GM20431 (cell line): Measurements from ENCODE around the gene SCN1B.

Source experiments
- in situ Hi-C: fragments of 300-500 bp; cut with MseI, MboI; formaldehyde crosslinking; loops from one replicate; pipeline ENCODE4 v1.15.0; 2020; ENCODE audit warnings: low sequenced_read_pairs; ENCODE audit not compliant: unreplicated experiment

Gene SCN1B

DNA sequence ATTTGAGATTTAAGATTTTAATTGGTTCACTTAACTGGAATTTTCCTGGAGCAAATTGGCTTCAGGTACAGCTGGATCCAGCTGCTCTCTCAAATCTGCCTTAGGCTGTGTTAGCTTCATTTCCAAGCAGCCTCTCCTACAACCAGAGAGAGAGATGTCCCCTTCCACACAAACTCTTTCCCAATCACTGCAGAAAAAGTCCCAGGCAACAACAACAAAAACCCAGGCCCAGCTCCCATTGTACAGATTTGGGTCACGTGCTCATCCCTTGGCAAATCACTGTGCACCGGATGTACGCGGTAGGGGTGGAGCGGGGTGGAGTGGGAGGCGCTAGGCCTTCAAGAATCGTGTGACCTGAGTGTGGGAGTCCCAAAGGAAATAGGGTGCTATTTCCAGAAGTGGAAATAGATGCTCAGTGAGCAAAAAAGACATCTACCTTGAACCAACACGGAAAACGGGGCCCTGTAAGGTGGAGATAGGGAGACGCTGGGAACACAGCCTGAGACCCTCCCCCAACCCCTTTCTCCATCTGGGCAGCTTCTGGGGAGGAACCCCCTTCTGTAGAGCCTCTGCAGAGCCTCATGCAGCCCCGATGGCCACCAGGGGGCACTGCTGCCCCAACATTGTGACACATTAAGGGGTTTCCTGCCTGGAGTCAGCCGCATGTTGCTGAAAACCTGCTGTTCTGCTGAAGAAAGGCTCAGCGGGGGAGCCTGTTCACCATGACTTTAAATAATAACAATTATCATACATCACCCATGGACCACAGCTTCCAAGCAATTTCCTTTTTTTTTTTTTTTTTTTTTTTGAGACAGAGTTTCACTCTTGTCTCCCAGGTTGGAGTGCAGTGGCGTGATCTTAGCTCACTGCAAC lies 36.7 kb downstream of the SCN1B start:
- in situ Hi-C loops: no loop called here

DNA sequence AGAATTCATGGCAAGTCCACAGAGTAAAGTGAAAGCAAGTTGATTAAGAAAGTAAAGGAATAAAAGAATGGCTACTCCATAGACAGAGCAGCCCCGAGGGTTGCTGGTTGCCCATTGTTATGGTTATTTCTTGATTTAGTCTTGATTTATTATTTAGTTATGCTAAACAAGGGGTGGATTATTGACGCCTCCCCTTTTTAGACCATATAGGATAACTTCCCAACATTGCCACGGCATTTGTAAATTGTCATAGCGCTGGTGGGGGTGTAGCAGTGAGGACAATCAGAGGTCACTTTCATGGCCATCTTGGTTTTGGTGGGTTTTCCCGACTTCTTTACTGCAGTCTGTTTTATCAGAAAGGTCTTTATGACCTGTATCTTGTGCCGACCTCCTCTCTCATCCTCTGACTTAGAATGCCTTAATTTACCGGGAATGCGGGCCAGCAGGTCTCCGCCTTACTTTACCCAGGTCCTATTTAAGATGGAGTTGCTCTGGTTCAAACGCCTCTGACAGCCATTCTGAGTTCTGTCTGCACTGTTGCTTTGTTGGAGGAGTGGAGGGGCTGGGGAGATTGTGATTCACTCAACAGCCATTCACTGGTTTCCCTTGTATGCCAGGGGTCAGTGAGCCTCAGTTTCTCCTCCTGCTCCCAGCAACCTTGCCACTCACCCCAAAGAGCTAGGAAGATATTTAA lies 38.8 kb downstream of the SCN1B start:
- in situ Hi-C loops: no loop called here

DNA sequence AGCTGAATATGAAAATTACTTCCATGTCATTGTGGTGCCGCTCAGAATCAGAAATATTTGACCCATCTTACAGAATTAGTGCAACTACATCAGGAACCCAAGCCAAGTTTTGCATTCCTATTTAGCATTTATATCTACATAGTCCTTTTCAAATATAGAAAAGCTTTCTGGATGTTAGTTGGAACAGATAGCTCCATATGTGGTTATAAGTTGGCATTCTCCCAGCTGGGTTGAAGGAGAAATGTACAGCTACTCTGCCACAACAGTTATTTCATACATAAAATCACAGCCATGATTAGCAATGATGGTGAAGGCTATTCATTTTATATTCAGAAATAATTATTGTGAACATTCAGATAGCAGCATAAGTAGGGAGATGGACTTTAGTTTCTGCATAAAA lies 39.4 kb downstream of the SCN1B start:
- in situ Hi-C loops: no loop called here

DNA sequence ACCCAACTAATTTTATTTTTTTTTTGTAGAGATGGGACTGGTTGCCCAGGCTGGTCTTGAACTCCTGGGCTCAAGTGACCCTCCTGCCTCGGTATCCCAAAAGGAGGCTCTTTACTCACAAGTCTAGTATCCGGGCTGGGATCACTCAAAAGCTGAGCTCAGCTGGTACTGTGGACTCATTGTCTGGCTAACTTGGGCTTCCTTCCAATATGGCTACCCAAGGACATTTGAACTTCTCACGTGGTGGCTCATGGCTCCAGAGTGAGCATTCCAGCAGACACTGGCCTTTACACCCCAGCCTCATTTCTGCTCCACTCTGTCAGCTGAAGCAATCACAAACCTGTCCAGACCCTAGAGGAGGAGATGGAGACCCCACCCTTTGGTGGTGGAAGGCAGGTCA lies 40.2 kb downstream of the SCN1B start:
- in situ Hi-C loops: no loop called here

DNA sequence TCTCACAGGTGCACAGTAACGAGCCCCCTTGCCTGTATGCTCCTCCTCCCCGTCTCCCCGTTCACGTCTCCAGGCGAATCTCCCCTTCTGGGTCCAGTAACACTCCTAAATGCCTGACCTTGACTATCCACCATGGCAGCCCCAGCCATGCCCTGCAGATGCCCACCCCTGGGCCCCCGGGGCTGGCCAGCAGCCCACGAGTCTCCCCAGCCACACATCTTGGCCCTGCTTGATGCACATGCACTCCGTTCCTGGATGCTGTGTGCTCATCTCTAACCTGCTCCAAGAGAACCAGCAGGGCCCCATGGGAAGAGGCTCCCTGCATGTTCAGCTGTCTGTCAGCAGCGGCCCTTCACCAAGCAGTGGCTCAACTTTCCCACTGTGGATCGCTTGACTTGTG lies 43.2 kb downstream of the SCN1B start:
- in situ Hi-C loops: no loop called here

DNA sequence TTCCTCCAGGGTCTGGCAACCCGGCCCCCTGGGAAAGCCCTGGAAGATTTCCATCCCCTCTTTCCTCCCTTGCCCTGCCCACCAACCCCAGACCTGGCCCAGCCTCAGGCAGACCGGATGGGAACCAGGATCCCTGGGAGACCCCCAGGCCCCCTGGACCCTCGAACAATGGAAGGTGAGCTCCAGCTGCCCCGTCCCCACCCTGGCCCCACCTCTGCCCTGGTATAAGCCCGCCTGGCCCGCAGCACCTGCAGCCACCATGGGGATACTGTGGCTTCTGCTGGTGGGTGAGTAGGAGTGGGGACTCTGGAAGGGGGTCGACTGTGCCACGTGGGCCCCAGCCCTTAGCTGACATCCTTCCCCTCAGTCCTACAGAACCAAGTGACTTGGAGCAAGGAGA lies 43.7 kb downstream of the SCN1B start:
- in situ Hi-C loops: no loop called here

DNA sequence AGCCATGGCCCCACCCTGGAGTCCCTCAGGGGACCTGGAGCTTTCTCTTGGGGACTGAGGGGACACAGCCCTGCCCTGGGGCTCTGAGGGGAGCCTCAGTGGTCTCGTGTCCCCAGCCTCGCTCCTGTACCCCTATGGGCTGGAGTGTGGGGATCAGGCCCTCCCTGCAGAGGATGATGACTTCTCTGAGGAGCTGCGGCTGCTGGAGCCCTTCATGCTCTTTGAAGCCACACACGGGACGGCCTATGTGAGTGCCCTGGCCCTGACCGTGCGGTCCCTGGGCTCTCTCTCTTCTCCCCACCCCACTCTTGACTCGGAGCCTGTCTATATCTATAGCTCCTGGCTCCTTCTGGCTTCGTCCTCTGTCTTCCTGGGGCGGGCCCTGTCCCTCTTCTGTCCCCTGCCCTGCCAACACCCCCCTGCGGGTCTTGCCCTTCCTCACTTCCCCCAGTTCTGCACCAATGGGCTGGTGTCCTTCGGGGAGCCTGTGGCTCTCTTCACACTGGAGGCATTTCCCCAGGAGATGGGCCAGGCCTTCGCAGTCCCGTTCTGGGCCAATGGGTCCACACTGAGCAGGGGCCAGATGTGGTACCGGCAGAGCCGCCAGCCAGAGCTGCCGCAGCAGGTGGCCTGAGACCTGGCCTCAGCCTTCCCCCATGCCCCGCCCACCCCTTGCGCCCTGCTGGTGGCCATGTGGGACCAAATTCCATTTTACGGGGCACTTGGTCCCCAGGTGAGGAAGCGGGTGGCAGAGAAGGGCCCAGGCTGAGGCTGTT lies 44.3 kb downstream of the SCN1B start:
- in situ Hi-C loops: no loop called here

DNA sequence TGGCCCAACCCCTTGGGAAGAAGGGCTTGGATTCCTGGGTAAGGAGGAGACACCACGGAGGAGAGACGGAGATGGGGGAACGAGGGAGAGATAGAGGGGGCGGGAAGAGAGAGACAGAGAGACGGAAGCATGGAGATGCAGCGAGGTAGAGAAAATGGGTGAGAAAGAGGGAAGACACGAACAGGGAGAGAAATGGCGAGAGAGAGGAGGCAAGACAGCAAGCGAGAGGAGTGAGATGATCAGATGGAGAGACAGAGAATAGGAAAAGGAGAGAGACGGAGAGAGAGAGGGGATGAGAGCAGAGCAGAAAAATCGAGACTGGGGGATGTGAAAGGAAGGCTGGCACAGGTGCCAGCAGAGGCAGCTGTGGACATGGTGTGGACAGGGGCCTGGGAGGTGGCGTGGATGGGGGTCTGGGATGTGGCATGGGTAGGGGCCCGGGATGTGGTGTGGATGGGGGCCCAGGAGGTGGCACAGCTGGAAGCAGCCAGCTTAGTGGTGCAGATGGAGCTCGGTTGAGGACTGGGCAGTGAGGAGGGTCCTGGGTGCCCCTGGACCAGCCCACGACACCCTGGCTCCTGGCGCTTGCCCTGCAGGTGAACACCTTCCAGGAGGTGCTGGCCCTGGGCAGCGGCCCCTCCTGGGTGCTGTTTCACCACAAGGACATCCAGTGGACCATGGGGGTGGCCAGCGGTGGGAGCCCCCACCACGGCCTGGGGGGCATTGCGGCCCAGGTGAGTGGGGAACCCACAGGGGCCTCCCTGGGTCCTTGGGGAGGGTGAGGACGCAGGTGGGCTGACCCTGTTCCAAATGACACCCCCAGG lies 45.1 kb downstream of the SCN1B start:
- in situ Hi-C loops: no loop called here

DNA sequence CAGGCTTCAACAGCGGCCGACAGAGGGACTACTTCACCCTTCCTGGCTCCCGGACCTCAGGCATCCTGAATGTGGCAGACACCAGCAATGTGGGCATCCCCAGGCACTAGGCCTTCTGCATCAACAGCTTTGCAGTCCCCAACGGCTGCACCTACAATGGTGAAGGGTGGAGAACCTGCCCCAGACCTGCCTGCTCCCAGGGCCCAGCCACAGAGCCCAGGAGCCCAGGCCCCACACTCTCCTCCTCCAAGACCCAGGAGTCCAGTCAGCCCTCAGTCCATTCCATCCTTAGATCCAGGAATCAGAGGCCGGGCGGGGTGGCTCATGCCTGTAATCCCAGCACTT lies 45.7 kb downstream of the SCN1B start:
- in situ Hi-C loops: no loop called here

DNA sequence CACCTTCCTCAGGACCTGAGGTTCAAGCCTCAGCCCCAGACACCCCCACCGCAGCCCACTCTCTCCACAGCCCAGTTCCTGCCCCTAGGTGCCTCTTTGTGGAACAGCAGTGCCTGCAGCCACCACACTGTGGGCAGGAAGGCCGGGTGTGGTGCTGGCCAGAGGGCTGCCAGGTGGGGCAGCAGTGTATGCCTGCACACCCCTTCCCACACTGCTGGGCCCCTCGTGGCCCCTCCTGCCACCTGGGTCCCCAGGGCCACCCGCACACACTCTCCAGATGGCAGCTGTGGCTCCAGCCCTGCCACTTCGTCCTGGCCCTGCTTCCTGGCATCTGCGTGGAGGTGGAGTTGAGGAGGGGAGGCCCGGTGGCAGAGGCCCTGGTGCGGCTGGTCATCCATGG lies 46.4 kb downstream of the SCN1B start:
- in situ Hi-C loops: no loop called here

DNA sequence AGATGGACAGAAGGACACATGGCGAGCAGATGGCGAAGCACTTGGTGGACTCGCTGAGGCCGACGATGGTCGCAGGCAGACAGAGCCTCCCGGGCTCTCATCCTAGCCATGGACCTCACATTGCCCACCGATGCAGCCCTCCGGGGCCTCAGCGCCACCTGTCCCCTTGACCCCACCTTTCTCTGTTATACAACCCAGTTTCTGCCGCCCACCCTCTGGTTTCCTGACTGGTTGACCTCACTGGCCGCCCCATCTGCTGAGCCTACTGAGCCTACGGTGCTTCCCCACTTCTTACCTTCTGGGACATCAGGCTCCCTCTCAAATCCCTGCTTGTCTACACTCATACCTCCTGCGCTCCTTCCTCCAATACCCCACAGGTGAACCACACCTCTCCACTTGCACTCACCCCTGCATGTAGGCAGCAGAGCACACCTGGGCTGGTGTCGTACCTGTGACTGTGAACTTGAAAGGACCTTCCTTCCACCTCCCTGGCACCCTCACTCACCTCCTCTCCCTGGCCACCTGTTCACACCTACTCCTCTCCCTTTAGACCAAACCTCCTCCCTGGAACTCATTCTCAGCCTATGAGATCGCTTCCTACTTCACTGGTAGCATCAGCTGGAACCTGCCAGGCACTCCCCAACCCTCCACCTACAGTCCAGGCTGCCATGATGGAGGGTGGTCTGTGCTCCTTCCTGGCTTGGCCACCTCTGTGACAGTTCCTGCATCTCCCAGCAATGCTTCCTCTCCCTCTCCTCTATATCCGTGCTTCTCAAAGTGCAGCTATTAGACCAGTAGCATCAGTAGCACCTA lies 47.3 kb downstream of the SCN1B start:
- in situ Hi-C loops: no loop called here

DNA sequence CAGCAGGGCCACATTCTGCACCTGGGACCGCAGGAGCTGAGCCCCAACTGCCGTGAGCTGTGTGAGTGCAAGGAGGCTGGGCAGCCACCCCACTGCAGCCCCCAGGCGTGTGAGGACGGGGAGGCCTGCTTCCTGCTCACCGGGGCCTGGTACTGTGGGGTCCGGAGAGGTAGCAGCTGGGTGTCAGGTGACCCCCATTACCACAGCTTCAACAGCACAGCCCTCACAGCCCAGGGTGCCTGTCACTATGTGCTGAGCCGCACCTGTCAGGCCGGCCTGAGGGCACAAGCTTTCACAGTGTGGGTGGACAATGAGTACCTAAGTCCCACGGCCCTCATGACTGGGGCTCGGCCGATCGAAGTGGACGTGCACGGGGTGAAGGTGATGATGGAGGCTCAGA lies 49.6 kb downstream of the SCN1B start:
- in situ Hi-C loops: no loop called here

DNA sequence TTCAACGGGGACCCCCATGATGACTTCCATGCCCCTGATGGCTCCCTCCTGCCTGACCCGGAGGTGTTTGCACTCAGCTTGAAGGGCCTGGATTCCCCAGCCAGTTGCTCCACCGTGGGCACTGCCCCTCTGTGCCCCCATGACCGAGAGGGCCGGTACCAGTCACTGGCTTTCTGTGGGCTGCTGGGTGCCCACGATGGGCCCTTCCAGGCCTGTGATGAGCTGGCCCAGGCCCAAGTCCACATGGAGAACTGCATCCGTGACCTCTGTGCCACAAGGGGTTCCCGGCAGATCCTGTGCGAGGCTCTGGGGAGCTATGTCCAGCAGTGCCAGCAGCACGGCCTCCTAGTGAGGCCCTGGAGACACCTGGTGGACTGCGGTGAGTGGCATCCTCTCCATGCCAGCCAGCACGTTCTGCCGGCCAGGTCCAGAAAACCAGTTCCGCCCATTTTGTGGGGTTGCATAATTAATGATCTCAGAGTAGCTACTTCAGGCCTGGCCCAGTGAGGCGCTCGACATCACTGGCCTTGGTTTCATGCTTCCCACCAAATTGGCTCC lies 50.4 kb downstream of the SCN1B start:
- in situ Hi-C loops: no loop called here

DNA sequence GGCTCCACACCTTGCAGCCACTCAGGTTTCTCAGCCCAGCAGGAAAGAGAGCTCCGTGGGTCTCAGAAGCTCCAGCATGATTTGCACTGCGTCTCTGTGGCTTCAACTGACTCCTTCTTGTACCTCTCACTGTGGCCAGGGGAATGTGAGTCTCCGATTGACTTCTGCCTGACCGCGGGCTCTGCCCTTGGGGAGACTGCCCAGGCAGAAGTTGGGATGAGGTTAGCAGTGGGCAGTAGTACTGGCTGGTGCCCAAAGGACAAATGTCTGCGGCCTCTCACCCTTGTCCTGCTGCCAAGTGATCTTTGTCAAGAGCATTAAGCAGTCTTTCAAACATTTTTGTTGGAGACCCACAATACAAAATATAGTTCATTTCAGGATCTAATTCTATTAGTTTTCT lies 50.9 kb downstream of the SCN1B start:
- in situ Hi-C loops: no loop called here

DNA sequence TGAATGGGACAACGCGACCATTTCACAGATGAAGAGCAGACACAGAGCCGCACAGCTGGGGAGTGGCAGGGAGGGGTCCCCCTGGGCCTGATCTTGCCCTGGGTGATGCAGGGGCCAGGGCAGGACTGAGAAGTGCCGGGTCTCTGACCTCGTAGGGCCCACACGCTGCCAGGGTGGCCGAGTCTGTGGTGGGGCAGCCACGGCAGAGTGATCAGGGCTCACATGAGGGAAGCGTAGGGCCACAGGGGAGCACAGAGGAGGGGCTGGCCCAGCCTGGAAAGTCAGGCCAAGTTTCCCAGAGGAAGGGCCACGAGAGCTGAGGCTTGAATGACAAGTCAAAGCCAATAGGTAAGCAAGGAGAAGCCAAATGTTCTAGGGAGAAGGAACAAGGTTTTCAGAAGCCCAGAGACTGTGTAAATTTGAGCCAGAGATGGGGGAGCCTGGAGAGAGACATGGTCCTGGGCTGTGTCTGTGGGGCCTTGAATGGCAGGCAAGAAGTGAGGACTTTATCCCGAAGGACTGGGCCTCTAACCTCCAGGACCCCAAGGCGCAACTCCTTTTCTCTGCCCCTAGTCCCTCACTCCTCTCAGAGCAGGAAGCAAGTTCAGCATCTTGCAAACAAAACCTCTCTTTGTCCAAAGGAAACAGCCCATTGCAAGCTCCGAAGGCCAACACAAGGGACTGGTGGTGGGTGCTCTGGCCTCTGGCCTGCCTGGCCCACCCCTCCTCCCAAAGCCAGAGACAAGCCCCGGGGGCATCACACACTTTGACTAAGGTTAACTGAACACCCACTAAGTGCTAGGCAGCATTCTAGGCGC lies 53.6 kb downstream of the SCN1B start:
- in situ Hi-C loops: no loop called here

DNA sequence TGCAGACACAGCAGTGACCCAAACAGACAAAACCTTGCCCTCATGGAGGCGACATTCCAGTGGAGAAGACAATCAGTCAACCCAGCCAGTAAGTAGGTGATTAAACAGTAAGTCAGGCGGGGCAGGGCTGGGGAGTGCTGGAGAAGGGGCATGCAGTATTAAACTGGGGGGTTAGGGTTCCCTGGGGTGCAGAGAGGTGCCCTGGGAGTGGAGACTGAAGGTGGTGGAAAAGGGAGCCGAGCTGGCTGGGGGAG lies 54.2 kb downstream of the SCN1B start:
- in situ Hi-C loops: no loop called here

DNA sequence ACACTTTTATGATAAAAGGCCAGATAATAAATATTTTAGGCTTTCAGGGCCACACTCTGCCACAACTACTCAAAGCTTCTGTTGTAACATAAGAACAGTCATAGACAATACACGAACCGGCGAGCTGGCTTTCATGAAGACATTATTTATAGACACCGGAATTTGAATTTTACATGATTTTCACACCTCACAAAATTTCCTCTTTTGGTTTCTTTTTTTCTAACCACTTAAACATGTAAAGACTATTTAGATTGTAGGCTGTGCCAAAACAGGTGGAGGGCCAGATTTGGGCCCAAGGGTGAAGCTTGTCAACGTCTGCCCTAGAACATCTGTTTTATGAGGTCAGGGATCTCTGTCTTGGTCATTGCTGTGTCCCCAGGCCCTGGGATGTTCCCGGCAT lies 55.7 kb downstream of the SCN1B start:
- in situ Hi-C loops: no loop called here

DNA sequence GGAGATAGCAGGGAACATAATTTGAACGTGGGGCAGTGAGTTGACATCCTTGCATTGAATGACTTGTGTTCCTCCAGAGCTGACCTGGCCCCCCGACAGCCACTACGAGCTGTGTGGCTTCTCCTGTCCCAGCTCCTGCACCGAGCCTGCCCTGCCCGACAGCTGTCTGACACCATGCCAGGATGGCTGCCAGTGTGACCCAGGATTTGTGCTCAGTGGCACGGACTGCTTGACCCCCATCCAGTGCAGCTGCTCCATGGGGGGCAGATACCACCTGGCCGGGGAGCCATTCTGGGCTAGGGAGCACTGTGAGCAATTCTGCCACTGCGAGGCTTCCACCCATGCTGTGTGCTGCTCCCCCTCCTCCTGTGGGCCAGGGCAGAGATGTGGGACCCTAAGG lies 56.2 kb downstream of the SCN1B start:
- in situ Hi-C loops: no loop called here

DNA sequence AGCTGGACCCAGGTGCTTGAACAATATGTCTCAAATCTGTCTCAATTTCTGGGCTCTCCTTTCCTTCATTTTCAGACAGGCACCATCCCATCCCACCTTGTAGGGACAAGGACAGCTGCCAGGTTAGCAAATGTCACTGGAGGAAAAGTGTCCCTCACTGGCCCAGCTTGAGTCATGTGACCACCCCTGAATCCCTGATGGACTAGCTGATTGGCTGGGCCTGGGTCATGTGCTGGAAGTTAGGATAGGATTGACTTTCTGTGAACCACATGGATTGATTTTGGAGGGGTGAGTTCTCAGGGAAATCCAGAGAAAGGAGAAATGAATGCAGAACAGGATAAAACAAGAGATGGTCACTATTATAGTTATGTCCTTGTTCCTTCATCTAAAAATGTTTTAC lies 57.1 kb downstream of the SCN1B start:
- in situ Hi-C loops: no loop called here
